ENCODE results near the gene PARP16.
A peak's percentile ranks its signal among the peaks of the same experiment; 100 is the strongest.

The PARP16 gene

DNA sequence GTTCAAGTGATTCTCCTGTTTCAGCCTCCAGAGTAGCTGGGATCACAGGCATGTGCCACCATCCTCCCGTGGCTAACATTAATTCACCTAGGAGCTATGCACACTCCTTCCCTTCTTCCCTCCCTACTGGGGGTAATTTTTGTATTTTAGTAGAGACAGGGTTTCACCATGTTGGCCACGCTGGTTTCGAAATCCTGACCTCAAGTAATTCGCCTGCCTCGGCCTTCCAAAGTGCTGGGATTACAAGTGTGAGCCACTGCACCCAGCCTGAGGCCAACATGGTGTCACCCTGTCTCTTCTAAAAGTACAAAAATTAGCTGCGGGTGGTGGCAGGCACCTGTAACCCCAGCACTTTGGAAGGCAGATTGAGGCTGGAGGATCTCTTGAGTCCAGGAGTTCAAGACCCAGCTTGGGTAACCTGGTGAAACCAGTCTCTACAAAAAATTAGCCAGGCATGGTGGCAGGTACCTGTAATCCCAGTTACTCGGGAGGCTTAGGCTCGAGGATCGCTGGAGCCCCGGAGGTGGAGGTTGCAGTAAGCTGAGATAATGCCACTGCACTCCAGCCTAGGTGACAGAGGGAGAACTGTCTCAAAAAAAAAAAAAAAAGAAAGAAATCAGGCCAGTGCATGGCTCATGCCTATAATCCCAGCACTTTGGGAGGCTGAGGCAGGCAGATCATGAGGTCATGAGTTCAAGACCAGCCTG is 23.9 kb upstream of the PARP16 start:
- no peak for DNase-seq

DNA sequence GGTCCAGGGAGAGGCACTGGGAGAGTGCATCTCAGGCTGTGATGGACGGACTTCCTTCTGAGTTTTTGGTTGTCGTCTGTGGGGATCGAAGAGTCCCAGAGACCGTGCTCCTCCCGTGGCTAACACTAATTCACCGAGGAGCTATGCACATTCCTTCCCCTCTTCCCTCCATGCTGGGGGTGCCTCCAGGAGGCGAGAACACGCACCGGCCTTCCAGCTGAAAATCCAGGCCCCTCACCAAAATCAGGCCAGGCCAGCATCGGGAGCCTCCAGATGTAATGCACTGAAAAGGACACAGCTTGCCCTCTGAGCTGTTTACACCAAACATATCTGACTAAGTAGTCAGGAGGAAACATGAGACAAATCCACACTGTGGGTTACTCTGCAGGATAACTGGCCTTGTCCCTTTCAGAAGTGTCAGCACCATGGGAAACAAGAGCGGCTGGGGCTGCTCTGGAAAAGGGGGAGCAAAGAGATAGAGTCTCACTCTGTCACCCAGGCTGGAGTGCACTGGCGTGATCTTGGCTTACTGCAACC is 23.3 kb upstream of the PARP16 start:
- DNase-seq, result no peak

DNA sequence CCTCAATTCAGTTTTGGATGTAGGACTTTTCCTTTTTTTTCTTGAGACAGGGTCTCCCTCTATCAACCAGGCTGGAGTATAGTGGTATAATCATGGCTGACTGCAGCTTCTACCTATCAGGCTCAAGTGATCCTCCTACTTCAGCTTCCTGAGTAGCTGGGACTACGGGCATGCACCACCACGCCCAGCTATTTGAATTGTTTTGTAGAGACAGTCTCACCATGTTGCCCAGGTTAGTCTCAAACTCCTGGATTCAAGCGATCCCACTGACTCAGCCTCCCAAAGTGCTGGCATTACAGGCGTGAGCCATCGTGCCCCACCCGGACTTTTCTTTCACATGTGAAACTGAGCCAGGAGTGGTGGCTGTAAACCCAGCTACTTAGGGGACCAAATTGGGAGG is 21.3 kb upstream of the PARP16 start:
- DNase-seq, result no peak

DNA sequence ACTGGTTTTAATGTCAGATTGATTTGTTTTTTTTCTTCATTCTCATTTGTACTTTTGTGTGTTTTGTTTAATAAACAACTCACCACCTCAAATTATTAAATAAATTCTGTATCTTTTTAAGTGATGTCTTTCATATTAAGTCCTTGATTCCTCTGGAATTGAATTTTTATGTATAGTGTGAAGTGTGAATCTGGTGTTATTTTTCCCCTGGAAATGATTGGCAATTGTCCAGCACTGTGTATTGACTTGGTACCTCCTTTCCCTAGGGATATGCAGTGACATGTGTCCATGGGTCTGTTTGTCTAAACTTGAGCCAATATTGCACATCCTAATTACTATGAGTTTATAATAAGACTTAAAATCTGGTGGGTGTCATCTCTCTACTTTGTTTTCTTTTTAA is 19.9 kb upstream of the PARP16 start:
- no peak for DNase-seq

DNA sequence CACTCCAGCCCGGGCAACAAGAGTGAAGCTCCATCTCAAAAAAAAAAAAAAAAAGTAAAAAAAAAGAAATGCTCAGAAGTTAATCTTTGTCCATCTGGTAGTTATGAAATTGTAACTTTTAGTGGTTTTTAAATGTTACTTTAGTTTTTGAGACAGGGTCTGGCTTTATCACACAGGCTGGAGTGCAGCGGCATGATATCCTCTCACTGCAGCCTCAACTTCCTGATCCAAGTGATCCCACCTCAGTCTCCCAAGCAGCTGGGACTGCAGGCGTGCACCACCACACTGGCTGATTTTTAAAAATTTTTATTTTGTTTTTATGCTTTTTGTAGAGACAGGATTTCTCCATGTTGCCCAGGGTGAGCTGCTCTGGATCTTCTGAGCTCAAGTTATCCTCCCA is 19.1 kb upstream of the PARP16 start:
- DNase-seq, result peak; percentile 17

DNA sequence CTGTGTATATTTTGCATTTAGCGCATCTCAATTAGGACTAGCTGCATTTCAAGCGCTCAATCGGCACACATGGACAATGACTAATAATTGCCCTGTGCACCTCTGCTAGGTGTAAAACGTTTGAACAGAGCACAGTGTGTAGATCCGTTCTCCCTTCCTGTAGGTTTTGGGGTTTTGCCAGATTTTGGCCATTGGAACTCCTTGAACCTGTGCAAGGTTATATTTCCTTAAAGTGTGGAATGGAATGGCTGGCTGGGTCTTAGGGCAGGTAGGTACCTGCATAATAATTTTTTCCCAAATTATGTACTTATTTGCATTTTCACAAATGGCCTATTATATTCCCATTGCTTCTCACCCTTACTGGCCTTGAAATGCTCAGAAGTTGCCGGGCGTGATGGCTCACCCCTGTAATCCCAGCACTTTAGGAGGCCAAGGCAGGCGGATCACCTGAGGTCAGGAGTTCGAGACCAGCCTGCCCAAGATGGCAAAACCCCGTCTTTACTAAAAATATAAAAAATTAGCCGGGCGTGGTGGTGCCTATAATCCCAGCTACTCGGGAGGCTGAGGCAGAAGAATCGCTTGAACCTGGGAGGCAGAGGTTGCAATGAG is 18.6 kb upstream of the PARP16 start:
- DNase-seq, result no peak

DNA sequence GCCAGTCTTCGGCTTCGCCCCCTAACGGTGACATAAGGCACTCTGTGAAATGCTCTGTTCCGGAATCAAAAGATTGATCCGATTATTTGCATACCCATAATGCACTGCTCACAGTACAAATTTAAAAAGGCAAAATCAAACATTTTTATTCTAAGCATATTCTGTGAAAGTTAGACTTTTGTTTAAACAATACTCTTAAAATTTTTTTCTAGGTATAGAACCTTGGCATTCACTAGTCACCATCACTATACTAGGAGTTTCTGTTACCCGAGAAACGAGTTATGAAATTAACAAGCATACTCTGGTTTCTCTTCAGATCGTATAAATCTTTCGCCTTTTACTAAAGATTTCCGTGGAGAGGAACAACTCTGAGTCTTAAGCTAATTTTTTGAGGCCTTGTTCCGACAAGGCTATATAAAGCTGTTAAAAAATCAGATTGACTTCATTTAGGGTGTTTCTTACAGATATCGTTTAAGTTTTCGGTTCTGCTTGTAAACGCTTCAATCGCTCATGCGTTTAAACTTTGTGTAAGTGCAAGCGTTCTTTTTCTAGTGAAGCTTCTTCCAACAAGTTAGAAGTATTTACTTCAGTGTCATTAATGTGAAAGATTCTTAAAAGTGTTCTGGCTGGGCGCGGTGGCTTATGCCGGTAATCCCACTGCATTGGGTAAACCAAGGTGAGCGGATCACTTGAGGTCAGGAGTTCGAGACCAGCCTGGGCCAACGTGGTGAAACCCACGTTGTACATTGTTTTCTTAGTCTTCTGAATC is 17.9 kb upstream of the PARP16 start, which contains the start of gene RNU5B-1:
RNU5B-1 (plus strand) TSS at position 297 of the 769 bp plus-strand sequence.
- DNase-seq, result peak; percentile 97

DNA sequence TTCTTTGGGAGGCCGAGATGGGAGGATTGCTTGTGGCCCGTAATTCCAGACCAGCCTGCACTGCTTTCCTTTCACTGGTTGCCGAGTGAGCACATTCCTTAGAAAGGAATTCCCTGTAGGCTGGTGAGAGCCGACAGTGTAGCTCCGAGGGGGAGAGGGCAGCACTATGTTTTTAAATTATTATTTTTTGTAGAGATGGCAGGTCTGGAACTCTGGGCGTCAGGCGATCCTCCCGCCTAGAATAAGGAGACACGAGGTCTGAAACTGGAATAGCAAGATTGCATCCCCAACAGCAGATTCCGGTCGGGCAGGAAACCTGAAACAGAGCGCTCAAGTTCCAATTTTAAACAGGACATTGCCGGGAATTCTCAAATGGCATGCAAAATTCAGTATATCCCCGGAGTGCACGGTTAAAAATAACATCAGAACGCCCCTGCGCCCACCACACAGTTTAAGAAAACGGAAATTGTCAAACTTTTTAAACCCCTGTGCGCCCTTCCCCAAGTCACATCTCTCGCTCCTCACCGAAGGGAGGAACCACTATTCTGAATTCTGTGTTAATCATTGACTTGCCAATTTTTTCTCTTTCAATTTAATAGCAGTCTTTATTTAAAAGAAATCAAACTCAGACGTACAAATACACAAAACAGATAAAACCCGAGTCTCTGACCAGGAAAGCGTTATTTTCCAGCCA is 17.2 kb upstream of the PARP16 start:
- peak; percentile 64 for DNase-seq

DNA sequence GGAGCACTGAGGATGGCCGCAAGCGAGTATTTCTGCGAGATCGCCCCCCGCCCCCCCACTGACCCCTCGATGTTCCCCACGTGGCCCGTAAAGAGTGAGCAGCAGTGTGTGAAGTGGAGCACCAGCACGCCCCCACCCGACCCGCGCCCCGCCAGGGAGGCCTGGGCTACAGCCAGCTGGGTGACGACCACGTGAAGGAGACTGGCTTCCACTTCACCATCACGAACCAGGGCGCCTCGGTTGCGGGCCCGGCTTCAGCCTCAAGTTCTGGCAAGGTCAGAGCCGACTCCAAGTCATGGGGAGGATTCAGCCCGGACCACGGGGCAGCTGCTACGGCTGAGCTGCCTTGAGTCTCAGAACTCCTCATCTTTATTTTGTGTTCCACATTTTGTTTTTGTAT is 15.4 kb upstream of the PARP16 start:
- DNase-seq, result no peak

DNA sequence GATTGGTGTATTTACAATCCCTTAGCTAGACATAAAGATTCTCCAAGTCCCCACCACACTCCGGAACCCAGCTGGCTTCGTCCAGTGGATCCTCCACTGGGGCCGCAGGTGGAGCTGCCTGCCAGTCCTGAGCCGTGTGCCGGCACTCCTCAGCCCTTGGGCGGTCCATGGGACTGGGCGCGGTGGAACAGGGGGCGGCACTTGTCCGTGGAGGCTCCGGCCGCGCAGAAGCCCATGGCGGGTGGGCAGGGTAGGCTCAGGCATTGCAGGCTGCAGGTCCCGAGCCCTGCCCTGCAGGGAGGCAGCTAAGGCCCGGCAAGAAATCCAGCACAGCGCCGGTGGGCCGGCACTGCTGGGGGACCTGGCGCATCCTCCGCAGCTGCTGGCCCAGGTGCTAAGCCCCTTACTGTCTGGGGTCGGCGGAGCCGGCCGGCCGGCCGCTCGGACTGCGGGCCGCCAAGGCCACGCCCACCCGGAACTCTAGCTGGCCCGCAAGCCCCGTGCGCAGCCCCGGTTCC is 14.3 kb upstream of the PARP16 start:
- no peak for DNase-seq

DNA sequence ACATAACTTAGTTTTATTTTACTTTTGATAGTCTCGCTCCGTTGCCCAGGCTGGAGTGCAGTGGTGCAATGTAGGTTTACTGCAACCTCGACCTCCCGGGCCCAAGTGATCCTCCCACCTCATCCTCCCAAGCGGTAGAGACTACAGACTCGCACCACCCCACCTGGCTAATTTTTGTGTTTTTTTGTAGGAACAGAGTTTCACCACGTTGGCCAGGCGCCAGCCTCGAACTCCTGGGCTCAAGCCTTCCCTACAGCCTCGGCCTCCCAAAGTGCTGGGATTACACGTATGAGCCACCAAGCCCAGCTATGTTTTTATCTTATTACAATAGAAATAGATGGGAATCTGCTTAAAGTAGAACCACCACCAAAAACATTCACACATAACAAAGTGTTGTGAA is 12.0 kb upstream of the PARP16 start:
- no peak for DNase-seq

DNA sequence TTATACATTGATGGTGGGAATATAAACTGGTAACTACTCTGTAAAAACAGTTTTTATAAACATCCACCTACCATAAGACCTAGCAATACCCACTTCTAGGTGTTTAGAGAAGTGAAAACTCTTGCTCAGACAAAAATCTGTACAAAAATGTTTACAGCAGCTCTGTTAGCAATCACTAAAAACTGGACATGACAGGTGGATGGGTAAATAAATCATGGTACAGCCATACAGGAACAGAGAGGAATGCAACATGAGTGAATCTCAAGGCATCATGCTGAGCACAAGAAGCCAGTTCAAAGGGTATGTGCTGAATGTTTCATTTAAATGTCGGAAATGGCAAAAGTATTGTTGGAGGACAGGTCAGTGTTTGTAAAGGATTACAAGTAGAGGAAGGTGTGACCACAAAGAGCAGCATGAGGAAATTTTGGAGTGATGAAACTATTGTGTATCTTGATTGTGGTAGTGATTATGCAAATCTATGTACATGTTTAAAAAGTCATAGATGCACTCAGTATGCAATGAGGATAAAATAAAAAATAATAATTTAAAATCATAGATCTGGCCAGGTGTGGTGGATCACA is 6.3 kb upstream of the PARP16 start:
- DNase-seq, result no peak

DNA sequence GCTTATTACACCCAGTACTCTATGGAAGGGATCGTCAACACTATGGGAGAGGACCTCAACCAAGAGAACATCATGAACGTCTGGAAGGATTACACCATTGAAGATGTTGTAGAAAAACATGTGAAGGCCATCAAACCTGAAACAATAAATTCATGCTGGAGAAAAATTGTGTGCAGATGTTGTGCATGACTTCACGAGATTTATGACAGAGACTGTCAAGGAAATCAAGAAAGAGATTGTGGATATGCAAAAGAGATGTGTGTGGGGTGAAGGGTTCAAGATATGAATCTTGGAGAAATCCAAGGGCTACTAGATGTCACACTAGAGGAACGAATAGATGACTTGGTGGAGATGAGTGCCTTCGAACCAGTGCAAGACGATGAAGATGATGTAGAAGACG is 3.5 kb upstream of the PARP16 start:
- DNase-seq, result no peak

DNA sequence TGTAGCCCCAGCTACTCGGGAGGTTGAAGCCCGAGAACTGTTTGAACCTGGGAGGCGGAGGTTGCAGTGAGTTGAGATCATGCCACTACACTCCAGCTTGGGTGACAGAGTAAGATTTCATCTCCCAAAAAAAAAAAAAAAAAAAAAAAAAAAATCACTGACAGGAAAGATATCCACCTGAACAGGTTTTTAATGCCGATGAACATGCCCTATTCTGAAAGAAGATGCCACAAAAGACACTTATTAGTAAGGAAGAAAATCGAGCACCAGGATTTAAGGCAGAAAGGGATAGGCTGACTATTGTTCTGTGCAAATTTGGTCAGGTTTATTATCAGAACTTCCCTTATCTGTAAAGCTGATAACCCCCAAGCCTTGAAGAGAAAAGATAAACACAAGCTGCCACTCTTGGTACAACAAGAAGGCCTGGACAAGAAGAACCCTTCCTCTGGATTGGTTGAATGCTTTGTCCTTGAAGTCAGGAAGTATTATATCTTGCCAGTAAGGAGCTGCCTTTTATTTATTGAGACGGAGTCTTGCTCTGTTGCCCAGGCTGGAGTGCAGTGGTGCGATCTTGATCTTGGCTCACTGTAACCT is 2.7 kb upstream of the PARP16 start:
- DNase-seq, result no peak

DNA sequence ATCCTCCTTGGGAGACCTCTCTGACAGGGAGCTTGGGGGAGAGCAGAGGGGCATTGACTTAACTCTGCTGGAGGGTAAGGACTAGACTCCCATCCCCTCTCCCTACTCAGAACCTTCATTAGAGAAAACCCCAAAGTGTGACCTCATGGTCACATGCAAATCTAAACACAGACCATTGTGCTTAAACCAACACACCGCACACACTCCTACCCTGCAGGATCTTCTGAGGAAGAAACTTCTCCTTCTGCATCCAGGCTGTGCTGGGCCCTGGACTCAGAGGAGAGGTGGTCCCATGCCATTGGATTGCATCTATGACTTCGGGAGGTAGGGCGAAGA is 805 bp upstream of the PARP16 start:
- DNase-seq, result no peak

DNA sequence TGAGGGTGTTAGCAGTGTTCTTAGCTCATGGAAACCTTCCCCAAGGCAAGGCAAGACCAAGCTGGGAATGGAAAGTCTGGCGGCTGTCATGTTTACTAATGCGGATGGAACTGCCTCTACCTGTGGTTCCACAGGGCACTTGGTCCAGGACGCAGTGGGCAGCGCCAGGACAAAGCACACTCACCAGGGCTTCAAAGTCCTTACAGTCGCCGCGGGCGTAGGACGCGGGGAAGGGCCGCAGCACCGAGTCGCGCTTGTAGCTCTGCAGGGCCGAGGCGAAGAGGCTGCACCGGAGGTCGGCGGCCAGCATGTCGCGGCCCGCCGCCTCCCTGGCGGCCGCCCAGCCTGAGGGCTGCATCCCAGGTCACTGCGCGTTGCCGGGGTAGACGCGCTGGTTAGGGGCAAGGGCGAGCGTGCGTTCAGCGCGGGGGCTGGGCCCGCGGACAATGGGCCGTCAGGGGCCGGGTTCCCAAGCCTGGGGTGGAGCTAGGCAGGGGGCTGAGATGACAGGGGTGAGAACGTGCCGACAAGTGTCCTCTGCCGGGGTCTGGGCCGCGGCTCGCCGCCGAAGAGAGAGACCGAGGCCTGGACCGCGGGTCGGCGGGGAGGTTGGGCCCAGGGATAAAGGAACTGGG is 497 bp downstream of the PARP16 start:
- DNase-seq, result peak; percentile 42

DNA sequence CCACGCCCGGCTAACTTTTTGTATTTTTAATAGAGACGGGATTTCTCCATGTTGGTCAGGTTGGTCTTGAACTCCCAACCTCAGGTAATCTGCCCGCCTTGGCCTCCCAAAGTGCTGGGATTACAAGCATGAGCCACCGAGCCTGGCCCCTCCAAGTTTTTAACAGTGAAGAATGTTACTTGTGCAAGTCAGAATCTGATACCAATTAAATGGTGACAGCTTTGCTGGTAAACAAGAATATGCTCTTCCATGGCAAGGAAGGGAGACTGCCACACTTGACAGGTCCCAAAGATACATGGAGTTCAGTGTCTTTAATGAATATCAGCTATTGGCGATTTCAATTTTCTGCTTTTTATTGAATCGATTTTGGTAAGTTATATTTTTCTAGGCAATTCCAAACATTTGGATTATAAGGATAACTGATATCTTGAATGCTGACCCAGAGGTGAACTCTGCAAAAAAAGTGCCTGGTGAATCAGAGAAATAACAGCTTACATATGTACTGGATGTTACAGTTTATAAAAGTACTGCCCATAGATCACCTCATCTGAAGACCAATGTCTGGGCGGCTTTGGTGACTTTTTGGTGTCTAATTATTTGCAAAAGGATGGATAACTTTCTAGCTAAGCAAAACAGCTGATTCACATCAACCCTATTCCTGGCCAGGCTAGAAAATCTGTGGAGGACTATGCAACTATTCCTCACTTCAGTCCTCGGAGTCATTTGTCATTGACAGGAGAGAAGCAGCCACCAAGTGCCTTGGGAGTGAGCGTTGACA is 1.2 kb downstream of the PARP16 start:
- peak; percentile 18 for DNase-seq

DNA sequence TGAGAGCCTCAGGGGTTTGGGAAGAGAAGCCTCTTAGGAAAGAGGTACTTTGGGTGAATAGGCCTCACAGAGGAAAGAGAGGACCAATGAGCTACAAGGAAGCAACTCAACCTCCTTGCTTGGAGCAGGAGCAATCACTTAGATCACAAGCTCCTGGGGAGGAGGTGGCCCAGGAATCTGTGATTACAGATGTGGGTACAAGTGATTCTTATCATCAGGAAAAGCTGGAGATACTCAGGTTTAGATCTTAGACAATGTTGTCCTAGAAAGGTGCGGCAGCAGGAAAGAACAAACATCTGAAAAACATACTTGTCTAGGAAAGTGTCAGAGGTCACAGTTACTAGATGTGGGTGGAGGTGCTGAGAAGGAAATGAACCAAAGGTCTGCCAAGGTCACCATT is 8.2 kb downstream of the PARP16 start:
- DNase-seq, result no peak

DNA sequence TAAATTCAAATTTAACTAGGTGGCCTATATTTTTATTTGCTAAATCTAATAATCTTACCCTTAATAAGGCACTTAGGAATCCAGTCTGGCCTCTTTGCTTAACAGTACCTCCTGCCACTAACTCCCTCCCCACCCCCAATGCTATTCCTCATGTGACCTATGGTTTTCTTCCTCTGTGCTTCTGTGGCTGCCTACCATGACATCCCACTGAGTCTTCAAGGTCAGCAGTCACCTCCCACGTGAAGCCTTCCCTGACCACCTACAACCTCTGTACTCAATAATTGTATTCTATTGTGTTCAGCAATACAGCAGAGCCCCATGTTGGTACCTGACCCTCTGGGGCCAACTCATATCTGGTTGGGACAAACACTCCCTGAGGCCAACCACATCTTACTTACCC is 9.7 kb downstream of the PARP16 start:
- no peak for DNase-seq

DNA sequence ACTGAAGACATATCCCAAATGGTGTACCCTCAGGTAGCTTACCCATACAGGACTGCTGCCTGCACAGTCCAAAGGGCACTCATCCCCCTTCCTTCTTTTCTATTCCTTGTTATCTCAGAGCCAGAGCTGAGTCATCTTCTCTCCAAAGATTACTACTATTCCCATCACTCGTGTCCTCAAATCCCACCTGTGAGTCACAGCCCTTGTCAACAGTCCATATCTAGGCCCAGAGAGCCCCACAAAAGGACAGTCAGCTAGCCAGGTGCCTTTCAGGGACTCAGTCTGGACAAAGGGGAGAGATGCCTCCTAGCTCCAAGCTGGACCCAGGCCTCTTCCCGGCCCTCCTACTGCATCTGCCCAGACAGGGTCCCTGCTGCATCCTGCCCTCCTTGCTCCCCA is 11.0 kb downstream of the PARP16 start:
- peak; percentile 35 for DNase-seq

DNA sequence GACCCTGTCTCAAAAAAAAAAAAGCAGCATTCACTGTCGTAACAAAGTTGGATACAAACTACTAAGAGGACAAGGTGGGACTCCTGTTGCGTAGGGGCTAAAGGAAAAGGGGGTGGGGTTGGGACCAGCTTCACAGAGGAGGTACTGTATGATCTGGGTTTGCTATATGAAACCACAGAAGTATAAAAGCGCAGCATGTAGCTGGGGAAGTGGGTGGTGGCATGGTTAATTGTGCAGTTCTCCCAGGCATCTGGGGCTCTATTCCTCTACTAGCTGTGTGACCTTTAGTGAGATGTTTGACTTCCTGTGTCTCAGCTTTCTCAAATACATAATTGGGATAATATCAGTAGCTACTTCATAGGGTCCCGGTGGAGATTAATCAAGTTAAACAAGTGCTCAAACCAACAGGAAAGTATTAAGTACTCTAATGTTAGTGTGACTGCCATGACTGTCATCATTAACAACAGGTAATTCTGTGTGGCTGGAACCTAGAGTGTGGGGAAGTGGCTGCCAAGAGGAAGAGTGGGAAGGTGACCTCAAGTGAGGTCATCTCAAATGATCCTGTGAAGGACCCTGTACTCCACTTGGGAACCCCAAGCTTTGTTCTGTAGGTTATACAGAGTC is 11.5 kb downstream of the PARP16 start:
- DNase-seq, result no peak
